Measurements from ENCODE around the gene RIPPLY3. TPM values are rescaled to one million over a fixed set of nuclear protein-coding genes. Genes with fewer than 3 reads are reported as not detected.
"Not testable (repeated sequence)": the region's sequence is repeated elsewhere in the genome, so short reads cannot be mapped to it uniquely, and the experiment has no call there.

The RIPPLY3 gene
- total and polyA plus RNA-seq, 7 experiments from 2014 or later, result not detected

DNA sequence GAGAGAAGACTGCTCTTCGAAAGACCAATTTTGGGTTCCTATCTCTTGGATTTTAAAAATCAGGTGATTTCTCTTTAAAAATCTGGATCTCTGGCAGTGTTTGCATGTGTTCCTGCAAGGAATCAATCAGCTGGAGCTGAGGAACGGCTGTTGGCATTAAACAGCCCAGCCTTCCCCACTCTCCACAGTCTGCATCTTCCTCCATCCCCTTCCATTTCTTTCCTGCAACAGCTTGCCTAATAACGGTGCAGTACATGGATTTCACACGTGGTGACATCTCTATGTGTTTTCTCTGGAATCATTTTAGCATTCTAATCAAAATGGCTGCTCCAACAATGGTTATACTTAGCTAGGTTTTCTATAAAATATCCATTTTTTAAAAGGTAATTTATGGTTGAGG lies 20.0 kb downstream of the RIPPLY3 start:
- DNase-seq, result no peak
- H3K27me3 ChIP-seq (ENCODE audit: control insufficient read depth in 2 of 2, insufficient read depth in 2 of 2, low read length in 2 of 2), result no peaks in the 10 kb centered on the region
- H3K4me1 ChIP-seq (ENCODE audit: control insufficient read depth in 2 of 2, insufficient read depth in 2 of 2, low read length in 2 of 2), result no peaks in the 10 kb centered on the region
- Mint-ChIP-seq H3K4me3 (no peak overlapping the region), H3K27me3 (peaks cover 0 to 4% (median 0%) of the 10 kb centered on the region in 5 donors), H3K36me3 (peaks cover 0 to 4% (median 0%) of the 10 kb centered on the region in 5 donors), H3K9me3 (peaks cover 0 to 3% (median 0%) of the 10 kb centered on the region in 11 donors), H3K4me1 (no peaks in the 10 kb centered on the region), H3K27ac (no peak overlapping the region)
- CTCF ChIA-PET, result interaction anchor here (1.4 kb wide), 1 partner anchor 17 kb away, joined by 4 read pairs; no protein-coding TSS in a partner anchor
- POLR2A ChIA-PET, result interaction anchor here (1.2 kb wide), 1 partner anchor 15 kb away, joined by 3 read pairs; no protein-coding TSS in a partner anchor
- H3K4me3 ChIP-seq (ENCODE audit: low read length), result no peak overlapping the region
- no peak overlapping the region for H3K27ac ChIP-seq (ENCODE audit: low read depth, low read length)
- no peak for ATAC-seq
- no peaks in the 10 kb centered on the region for H3K36me3 ChIP-seq (ENCODE audit: control insufficient read depth in 2 of 3, insufficient read depth in 3 of 3, low read length in 3 of 3)
- H3K9me3 ChIP-seq (ENCODE audit: control insufficient read depth in 2 of 3, low read length in 3 of 3), result no peaks in the 10 kb centered on the region
- intact Hi-C loops (cut with micrococcal nuclease), result no loop called here

DNA sequence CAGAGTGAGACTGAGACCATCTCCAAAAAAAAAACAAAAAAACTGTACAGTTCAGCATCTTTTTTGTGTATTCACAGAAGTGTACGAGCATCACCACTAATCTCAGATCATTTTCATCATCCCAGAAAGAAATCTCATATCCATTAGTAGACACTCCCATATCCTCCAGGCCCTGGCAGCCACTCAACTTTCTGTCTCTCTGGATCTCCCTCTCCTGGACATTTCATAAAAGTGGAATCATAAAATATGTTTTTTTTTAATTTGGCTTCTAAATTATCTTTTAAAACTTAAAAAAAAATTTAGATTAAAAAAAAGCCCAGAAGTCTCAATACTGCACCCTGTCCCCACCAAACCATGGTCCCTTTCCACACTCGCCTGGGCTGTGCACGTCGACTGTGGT lies 22.1 kb downstream of the RIPPLY3 start:
- Mint-ChIP-seq H3K27ac (no peak overlapping the region), H3K27me3 (peaks cover 0 to 4% (median 0%) of the 10 kb centered on the region in 5 donors), H3K4me1 (no peaks in the 10 kb centered on the region), H3K4me3 (no peak overlapping the region), H3K9me3 (no peaks in the 10 kb centered on the region), H3K36me3 (peaks cover 0 to 2% (median 0%) of the 10 kb centered on the region in 5 donors)
- H3K4me1 ChIP-seq (ENCODE audit: control insufficient read depth in 2 of 2, insufficient read depth in 2 of 2, low read length in 2 of 2), result no peaks in the 10 kb centered on the region
- no peaks in the 10 kb centered on the region for H3K9me3 ChIP-seq (ENCODE audit: control insufficient read depth in 2 of 3, low read length in 3 of 3)
- POLR2A ChIA-PET, result no interaction called here
- intact Hi-C loops (cut with micrococcal nuclease), result no loop called here
- H3K36me3 ChIP-seq (ENCODE audit: control insufficient read depth in 2 of 3, insufficient read depth in 3 of 3, low read length in 3 of 3), result no peaks in the 10 kb centered on the region
- DNase-seq (no peak), ATAC-seq (no peak)
- CTCF ChIA-PET, result no interaction called here
- H3K4me3 ChIP-seq (ENCODE audit: low read length), result no peak overlapping the region
- no peak overlapping the region for H3K27ac ChIP-seq (ENCODE audit: low read depth, low read length)
- H3K27me3 ChIP-seq (ENCODE audit: control insufficient read depth in 2 of 2, insufficient read depth in 2 of 2, low read length in 2 of 2), result no peaks in the 10 kb centered on the region

DNA sequence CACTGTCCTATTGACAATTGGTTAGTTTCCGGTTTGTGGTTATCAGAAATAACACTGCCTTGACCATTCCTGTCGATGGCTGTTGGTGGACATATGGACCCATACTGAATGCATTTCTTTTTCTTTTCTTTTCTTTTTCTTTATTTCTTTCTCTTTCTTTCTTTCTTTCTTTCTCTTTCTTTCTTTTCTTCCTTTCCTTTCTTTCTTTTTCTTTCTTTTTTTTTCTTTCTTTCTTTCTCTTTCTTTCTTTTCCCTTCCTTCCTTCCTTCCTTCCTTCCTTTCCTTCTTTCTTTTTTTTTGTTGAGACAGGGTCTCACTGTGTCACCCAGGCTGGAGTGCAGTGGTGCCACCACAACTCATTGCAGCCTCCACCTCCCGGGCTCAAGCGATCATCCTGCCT lies 24.4 kb downstream of the RIPPLY3 start:
- no peak overlapping the region for H3K4me3 ChIP-seq (ENCODE audit: low read length)
- Mint-ChIP-seq H3K4me1 (no peaks in the 10 kb centered on the region), H3K27me3 (peaks cover 0 to 4% (median 0%) of the 10 kb centered on the region in 5 donors), H3K4me3 (no peak overlapping the region), H3K36me3 (no peaks in the 10 kb centered on the region), H3K27ac (no peak overlapping the region), H3K9me3 (no peaks in the 10 kb centered on the region)
- intact Hi-C loops (cut with micrococcal nuclease), result no loop called here
- no peaks in the 10 kb centered on the region for H3K27me3 ChIP-seq (ENCODE audit: control insufficient read depth in 2 of 2, insufficient read depth in 2 of 2, low read length in 2 of 2)
- no peak for ATAC-seq
- H3K4me1 ChIP-seq (ENCODE audit: control insufficient read depth in 2 of 2, insufficient read depth in 2 of 2, low read length in 2 of 2), result no peaks in the 10 kb centered on the region
- DNase-seq, result no peak
- H3K36me3 ChIP-seq (ENCODE audit: control insufficient read depth in 2 of 3, insufficient read depth in 3 of 3, low read length in 3 of 3), result no peaks in the 10 kb centered on the region
- H3K27ac ChIP-seq (ENCODE audit: low read depth, low read length), result no peak overlapping the region
- CTCF ChIA-PET, result no interaction called here
- POLR2A ChIA-PET, result no interaction called here
- H3K9me3 ChIP-seq (ENCODE audit: control insufficient read depth in 2 of 3, low read length in 3 of 3), result no peaks in the 10 kb centered on the region

- Histone ChIP-seq H3K27me3 (ENCODE audit: control insufficient read depth in 2 of 2, insufficient read depth in 2 of 2, low read length in 2 of 2) (no peaks in the 10 kb centered on the region), H3K27ac (ENCODE audit: low read depth, low read length) (no peak overlapping the region), H3K9me3 (ENCODE audit: control insufficient read depth in 2 of 3, low read length in 3 of 3) (no peaks in the 10 kb centered on the region), H3K36me3 (ENCODE audit: control insufficient read depth in 2 of 3, insufficient read depth in 3 of 3, low read length in 3 of 3) (no peaks in the 10 kb centered on the region), H3K4me1 (ENCODE audit: control insufficient read depth in 2 of 2, insufficient read depth in 2 of 2, low read length in 2 of 2) (no peaks in the 10 kb centered on the region), H3K4me3 (ENCODE audit: low read length) (no peak overlapping the region)
- no peak for DNase-seq
- Mint-ChIP-seq H3K9me3 (no peaks in the 10 kb centered on the region), H3K4me3 (no peak overlapping the region), H3K27me3 (peaks cover 0 to 2% (median 0%) of the 10 kb centered on the region in 5 donors), H3K4me1 (no peaks in the 10 kb centered on the region), H3K36me3 (no peaks in the 10 kb centered on the region), H3K27ac (no peak overlapping the region)
- ChIA-PET CTCF (no interaction called here), POLR2A (no interaction called here)
- intact Hi-C loops (cut with micrococcal nuclease), result no loop called here
- ATAC-seq, result no peak
Measured at GRCh38 chr21:37032293-37032692, 25.8 kb downstream of the RIPPLY3 start.

- ATAC-seq, result no peak
- H3K4me3 Mint-ChIP-seq, result no peak overlapping the region
- H3K9me3 Mint-ChIP-seq, result no peaks in the 10 kb centered on the region
- ChIA-PET CTCF (no interaction called here), POLR2A (no interaction called here)
- H3K27me3 Mint-ChIP-seq, result peaks cover 0 to 2% (median 0%) of the 10 kb centered on the region in 5 donors
- H3K4me1 Mint-ChIP-seq, result no peaks in the 10 kb centered on the region
- Histone ChIP-seq H3K9me3 (ENCODE audit: control insufficient read depth in 2 of 3, low read length in 3 of 3) (no peaks in the 10 kb centered on the region), H3K27ac (ENCODE audit: low read depth, low read length) (no peak overlapping the region), H3K36me3 (ENCODE audit: control insufficient read depth in 2 of 3, insufficient read depth in 3 of 3, low read length in 3 of 3) (no peaks in the 10 kb centered on the region), H3K4me1 (ENCODE audit: control insufficient read depth in 2 of 2, insufficient read depth in 2 of 2, low read length in 2 of 2) (no peaks in the 10 kb centered on the region), H3K4me3 (ENCODE audit: low read length) (no peak overlapping the region), H3K27me3 (ENCODE audit: control insufficient read depth in 2 of 2, insufficient read depth in 2 of 2, low read length in 2 of 2) (no peaks in the 10 kb centered on the region)
- H3K36me3 Mint-ChIP-seq, result no peaks in the 10 kb centered on the region
- H3K27ac Mint-ChIP-seq, result no peak overlapping the region
- intact Hi-C loops (cut with micrococcal nuclease), result no loop called here
- no peak for DNase-seq
Measured at GRCh38 chr21:37032877-37033471, 26.5 kb downstream of the RIPPLY3 start.

- H3K27me3 ChIP-seq (ENCODE audit: control insufficient read depth in 2 of 2, insufficient read depth in 2 of 2, low read length in 2 of 2); H3K9me3 Mint-ChIP-seq; H3K4me1 Mint-ChIP-seq; H3K4me3 Mint-ChIP-seq; H3K4me1 ChIP-seq (ENCODE audit: control insufficient read depth in 2 of 2, insufficient read depth in 2 of 2, low read length in 2 of 2); ATAC-seq; CTCF ChIA-PET; H3K4me3 ChIP-seq (ENCODE audit: low read length); H3K27ac ChIP-seq (ENCODE audit: low read depth, low read length); H3K36me3 ChIP-seq (ENCODE audit: control insufficient read depth in 2 of 3, insufficient read depth in 3 of 3, low read length in 3 of 3); POLR2A ChIA-PET; H3K27me3 Mint-ChIP-seq; H3K27ac Mint-ChIP-seq; DNase-seq; intact Hi-C loops (cut with micrococcal nuclease); H3K36me3 Mint-ChIP-seq; H3K9me3 ChIP-seq (ENCODE audit: control insufficient read depth in 2 of 3, low read length in 3 of 3): not testable (repeated sequence)
Measured at GRCh38 chr21:37034394-37034793, 27.9 kb downstream of the RIPPLY3 start.

GRCh38 chr21:37036177-37036576 lies 29.7 kb downstream of the RIPPLY3 start:
- intact Hi-C loops (cut with micrococcal nuclease), result no loop called here
- Histone ChIP-seq H3K36me3 (ENCODE audit: control insufficient read depth in 2 of 3, insufficient read depth in 3 of 3, low read length in 3 of 3) (no peaks in the 10 kb centered on the region), H3K4me1 (ENCODE audit: control insufficient read depth in 2 of 2, insufficient read depth in 2 of 2, low read length in 2 of 2) (no peaks in the 10 kb centered on the region), H3K27ac (ENCODE audit: low read depth, low read length) (no peak overlapping the region), H3K27me3 (ENCODE audit: control insufficient read depth in 2 of 2, insufficient read depth in 2 of 2, low read length in 2 of 2) (no peaks in the 10 kb centered on the region), H3K9me3 (ENCODE audit: control insufficient read depth in 2 of 3, low read length in 3 of 3) (no peaks in the 10 kb centered on the region), H3K4me3 (ENCODE audit: low read length) (no peak overlapping the region)
- no peaks in the 10 kb centered on the region for H3K9me3 Mint-ChIP-seq
- no peak for ATAC-seq
- H3K27ac Mint-ChIP-seq, result no peak overlapping the region
- no peak for DNase-seq
- H3K27me3 Mint-ChIP-seq, result peaks cover 0 to 4% (median 0%) of the 10 kb centered on the region in 5 donors
- H3K4me1 Mint-ChIP-seq, result no peaks in the 10 kb centered on the region
- no peak overlapping the region for H3K4me3 Mint-ChIP-seq
- POLR2A ChIA-PET, result no interaction called here
- no peaks in the 10 kb centered on the region for H3K36me3 Mint-ChIP-seq
- CTCF ChIA-PET, result no interaction called here
